T-helper 1 cell treated with Interleukin-12 subunit alpha and Interleukin-12 subunit beta and Interleukin-4 antibody, amounts not matched to agents 30 ng/mL and 1 ng/mL, for 36 hours (primary cell): ENCODE results near the gene GSE1. TPM values are rescaled to one million over a fixed set of nuclear protein-coding genes. Genes with fewer than 3 reads are reported as not detected.

Experiments
- intact Hi-C: fragments of 100-400 bp; cut with micrococcal nuclease; formaldehyde crosslinking; loops from one replicate; pipeline ENCODE4 v1.15.1; 2024
- total RNA-seq: library from RNA; stranded (reverse); gene quantifications from 2 replicates; pipeline ENCODE4 v1.2.3, GENCODE V29; 2022

The GSE1 gene
- total RNA-seq, 1 donor from 2014 or later: 30.2 TPM

GRCh38 chr16:85645021-85645589 lies 32.0 kb downstream of the GSE1 start:
- intact Hi-C loops: no loop called here

DNA sequence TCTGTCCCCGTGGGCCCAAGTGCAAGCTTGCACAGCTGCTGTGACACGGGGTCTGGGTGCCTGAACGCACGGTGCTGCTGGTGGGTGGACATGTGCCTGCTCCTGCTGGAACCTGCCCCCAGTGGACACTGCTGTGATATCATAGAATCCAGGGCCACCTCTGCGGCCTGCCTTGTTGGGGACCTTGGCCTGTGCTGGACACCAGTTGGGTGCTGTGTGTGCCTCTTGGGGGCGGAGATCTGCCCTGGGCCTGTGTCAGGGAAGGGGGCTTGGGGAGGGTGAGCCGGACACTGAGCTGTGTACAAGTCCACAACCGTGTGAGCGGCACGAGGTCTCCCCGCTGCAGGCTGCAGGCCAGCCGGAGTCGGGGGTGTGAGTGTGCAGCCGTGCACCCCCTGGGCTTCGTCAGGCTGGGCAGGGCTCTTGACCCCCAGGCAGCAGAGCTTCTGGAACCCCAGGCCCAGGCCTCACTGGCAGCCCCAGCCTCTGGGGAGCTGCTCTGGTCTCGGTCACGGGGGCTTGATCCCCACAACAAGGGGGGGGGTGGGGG lies 33.3 kb downstream of the GSE1 start:
- intact Hi-C loops: no loop called here

DNA sequence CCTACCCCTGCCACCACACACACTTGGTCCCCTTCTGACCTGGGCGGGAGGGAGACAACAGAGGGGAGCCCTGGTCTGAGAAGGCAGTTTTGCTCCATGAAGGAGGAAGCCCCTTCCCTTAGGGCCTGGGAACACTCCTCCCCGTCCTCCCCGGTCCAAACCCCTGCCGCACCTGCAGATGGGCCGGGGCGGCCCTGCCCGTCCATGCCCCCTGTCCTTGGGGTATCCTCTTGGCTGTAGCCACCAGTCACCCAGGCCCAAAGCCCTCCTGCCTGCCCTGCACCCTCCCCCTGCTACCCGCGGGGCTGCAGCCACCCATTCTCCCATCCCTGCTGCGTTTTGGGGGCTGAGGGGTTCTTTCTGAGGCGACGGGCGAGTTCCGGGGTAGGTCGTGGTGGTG lies 33.9 kb downstream of the GSE1 start:
- intact Hi-C loops: no loop called here

DNA sequence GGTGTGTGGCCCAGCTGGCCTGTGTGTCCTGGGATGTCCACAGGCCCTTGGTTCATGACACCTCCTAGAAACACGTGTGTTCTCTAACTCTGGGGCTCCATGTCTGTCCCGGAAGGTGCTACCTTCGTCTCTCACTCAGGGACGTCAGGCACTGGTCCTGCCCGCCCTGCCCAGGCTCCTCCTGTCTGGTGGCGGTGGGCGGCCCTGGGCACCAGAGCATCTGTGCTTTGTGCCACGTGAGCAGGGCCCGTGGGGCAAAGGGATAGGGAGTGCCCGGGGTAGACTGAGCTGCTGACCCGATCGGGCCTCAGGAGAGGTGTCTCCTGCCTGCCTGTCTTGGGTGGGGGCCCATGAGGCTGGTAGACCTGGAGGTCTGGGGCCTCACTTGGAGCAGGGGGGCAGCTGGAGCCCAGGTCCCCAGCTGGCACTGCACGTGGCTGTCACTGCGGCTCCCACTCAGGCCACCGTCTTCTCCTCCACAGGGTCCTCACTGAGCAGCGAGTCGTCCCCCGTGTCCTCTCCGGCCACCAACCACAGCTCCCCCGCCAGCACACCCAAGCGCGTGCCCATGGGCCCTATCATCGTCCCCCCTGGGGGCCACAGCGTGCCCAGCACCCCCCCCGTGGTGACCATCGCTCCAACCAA lies 35.1 kb downstream of the GSE1 start:
- intact Hi-C loops: no loop called here

DNA sequence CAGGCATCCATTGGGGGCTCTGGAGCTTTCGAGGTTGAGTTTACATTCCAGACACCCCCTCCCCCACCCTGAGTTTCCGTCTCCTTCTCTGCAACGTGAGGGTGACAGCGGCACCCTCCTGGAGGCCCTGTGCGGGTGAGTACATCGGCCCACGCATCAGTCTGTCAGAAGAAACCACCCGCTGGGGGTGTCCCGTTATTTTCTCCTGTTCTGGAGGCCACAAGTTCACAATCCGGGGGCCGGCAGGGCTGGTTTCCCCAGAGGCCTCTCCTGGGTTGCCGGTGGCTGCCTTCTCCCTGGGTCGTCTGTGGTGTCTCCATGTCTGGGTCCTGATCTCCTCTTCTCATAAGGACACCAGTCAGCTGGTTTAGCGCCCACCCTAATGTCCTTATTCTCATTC lies 35.7 kb downstream of the GSE1 start:
- intact Hi-C loops: no loop called here

- intact Hi-C loops: no loop called here
Observed at GRCh38 chr16:85649411-85650134, 36.5 kb downstream of the GSE1 start.

- intact Hi-C loops: no loop called here
Observed at GRCh38 chr16:85650135-85650843, 37.2 kb downstream of the GSE1 start.

DNA sequence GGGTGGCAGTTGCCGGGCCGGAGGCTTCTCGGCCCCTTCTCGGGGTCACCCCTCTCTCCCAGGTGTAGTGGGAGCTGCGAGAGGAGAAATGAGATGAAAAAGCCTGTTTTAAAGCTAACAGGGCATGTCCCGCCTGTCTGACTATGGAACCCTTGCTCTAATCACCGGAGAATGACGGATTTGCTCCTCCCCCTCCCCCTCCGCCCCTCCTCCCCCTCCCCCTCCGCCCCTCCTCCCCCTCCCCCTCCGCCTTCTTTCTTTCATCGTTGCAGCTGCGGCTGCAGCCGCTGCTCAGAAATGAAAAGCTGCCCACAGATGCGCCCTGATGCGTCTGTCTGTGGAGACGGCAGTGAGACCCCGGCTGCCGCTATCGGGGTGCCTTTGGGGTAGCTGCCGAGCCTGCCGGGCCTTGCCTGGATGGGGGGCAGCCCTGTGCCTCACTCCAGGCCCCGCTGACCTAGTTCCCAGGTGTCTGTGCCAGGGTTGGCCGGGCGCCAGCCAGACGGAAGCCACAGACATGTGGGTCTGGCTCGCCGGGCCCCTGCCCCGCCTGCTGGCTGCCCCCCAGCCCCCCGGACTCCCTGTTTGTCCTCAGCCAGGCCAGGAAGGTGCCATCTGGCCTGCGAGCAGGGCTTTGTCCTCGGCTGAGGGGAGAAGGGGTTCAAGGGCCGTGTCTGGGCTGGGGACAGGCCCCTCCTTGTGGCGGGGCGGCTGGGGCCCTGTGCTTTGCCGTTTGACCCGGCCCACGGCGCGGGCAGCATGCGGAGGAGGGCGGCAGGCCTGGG lies 37.9 kb downstream of the GSE1 start:
- intact Hi-C loops: no loop called here

DNA sequence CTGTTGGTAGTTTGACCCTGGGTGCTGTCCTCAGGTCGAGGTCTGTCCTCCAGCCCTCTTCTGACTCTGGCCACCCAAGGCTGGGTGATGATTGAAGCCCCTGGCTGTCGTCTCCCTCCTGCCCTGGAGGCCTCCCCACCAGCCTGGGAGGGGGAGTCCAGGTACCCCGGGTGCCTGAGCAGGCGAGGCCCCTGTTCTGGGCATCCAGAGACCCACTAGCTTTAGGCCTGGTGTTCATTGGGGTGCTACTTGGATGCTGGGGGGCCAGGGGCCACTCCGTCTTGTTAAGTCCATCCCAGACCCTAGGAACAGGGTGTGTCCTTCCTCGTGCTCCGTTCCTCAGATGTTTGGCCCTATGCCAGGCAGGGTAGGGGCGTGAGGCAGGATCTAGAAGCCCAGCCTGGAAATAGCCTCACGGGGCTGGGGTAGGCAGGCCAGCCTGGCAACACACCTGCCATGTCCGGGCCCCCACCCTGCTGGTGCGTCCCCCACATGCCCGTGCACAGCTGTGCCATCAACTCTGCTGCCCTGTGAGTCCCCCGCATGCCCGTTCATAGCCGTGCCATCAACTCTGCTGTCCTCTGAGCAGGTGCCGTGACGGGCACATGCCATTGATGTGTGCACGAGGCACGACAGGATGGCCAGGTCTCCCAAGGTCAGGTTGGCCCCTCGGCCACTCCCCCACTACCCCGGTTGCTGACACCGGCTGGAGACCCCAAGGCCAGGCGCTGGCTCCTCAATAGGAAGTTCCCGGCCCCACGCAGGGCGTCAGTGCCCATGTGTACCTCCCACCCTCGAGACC lies 38.7 kb downstream of the GSE1 start:
- intact Hi-C loops: no loop called here

- intact Hi-C loops: no loop called here
Observed at GRCh38 chr16:85652431-85653221, 39.5 kb downstream of the GSE1 start.

DNA sequence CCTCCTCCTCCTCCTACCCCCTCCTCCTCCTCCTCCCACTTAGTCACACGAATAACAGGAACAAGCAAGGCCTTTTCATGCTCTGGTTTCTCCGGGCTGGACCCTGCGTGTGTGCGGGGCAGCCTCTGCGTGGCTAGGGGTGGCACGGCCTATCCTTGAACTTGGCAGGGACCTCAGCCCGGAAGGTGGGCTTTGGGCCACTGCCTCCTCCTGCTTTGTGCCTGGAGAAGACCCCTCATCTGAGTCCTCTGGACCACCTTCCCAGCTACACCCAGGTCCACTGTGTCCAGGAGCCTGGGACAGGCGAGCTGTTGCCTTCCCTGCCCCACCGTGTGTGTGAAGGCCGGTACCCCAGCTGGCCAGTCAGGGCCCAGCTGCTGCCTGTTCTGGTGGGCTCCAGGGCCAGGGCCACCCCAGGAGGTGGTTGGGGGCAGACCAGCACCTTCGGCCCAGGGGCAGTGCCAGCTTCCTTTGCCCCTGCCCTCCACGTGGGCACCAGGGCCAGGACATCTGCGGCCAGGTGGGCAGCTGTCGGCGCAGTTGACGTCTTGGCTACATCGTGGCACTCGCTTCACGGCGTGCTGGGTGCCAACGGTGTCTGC lies 40.3 kb downstream of the GSE1 start:
- intact Hi-C loops: no loop called here

GRCh38 chr16:85654251-85655095 lies 41.4 kb downstream of the GSE1 start:
- intact Hi-C loops: no loop called here

GRCh38 chr16:85655216-85656129 lies 42.4 kb downstream of the GSE1 start:
- intact Hi-C loops: no loop called here

GRCh38 chr16:85656351-85657266 lies 43.5 kb downstream of the GSE1 start:
- intact Hi-C loops: no loop called here

GRCh38 chr16:85657267-85657650 lies 44.1 kb downstream of the GSE1 start:
- intact Hi-C loops: no loop called here

GRCh38 chr16:85657996-85658395 lies 44.9 kb downstream of the GSE1 start:
- intact Hi-C loops: no loop called here
